ENCODE measurements around the gene KANK4.

KANK4 gene

GRCh38 chr1:62317021-62317768 lies 2.0 kb downstream of the KANK4 start:
- DNase-seq (ENCODE audit: low spot score) = no peak
- CTCF ChIA-PET = interaction anchor here (0.6 kb wide), 2 partner anchors 84 to 479 kb away, joined by 3 read pairs; no protein-coding TSS in a partner anchor

GRCh38 chr1:62316135-62316534 lies 3.1 kb downstream of the KANK4 start:
- no peak for TF ChIP-seq CTCF (conservative IDR thresholded peaks at IDR 0.05; ENCODE audit: low read depth)
- CTCF ChIA-PET = no interaction called here
- no peak overlapping the region for H3K27ac ChIP-seq
- POLR2A ChIA-PET (ENCODE audit: low non-redundant PET) = no interaction called here
- DNase-seq (ENCODE audit: low spot score) = no peak

More at GRCh38 chr1:62317021-62317768, 2.0 kb downstream of the KANK4 start:
- POLR2A ChIA-PET (ENCODE audit: low non-redundant PET) = no interaction called here
- no peak overlapping the region for H3K27ac ChIP-seq
- TF ChIP-seq CTCF (conservative IDR thresholded peaks at IDR 0.05; ENCODE audit: low read depth) = no peak

- no peak for TF ChIP-seq CTCF (conservative IDR thresholded peaks at IDR 0.05; ENCODE audit: low read depth)
- no peak for DNase-seq (ENCODE audit: low spot score)
- no peak overlapping the region for H3K27ac ChIP-seq
- ChIA-PET CTCF (no interaction called here), POLR2A (ENCODE audit: low non-redundant PET) (no interaction called here)
These were observed 3.8 kb downstream of the KANK4 start for GRCh38 chr1:62315387-62315786.

- ChIA-PET CTCF (no interaction called here), POLR2A (ENCODE audit: low non-redundant PET) (no interaction called here)
- no peak for TF ChIP-seq CTCF (conservative IDR thresholded peaks at IDR 0.05; ENCODE audit: low read depth)
- H3K27ac ChIP-seq = no peak overlapping the region
- DNase-seq (ENCODE audit: low spot score) = no peak
These were observed 4.5 kb downstream of the KANK4 start for GRCh38 chr1:62314454-62315350.

GRCh38 chr1:62312698-62313097 lies 6.5 kb downstream of the KANK4 start:
- no peak for DNase-seq (ENCODE audit: low spot score)
- no peak for TF ChIP-seq CTCF (conservative IDR thresholded peaks at IDR 0.05; ENCODE audit: low read depth)
- ChIA-PET POLR2A (ENCODE audit: low non-redundant PET) (no interaction called here), CTCF (no interaction called here)
- H3K27ac ChIP-seq = no peak overlapping the region

GRCh38 chr1:62311473-62311943 lies 7.7 kb downstream of the KANK4 start:
- CTCF ChIA-PET = interaction anchor here (0.6 kb wide), 2 partner anchors 12 to 1187 kb away, joined by 3 to 4 read pairs; no protein-coding TSS in a partner anchor
- POLR2A ChIA-PET (ENCODE audit: low non-redundant PET) = no interaction called here
- no peak for DNase-seq (ENCODE audit: low spot score)
- H3K27ac ChIP-seq = no peak overlapping the region
- no peak for TF ChIP-seq CTCF (conservative IDR thresholded peaks at IDR 0.05; ENCODE audit: low read depth)
